SU-DHL-6 (cell line): Measurements from ENCODE around the gene CSAG3.
"Not testable (repeated sequence)": the region's sequence is repeated elsewhere in the genome, so short reads cannot be mapped to it uniquely, and the experiment has no call there.

Source experiments
- H2AFZ ChIP-seq: fragments of 200-600 bp; sonication (generic); 2 replicates; pipeline ENCODE4 v1.6.1; 2014; ENCODE audit warnings: low read depth, mild to moderate bottlenecking, moderate library complexity, mixed read lengths, antibody characterized with exemption, low read length; ENCODE audit not compliant: severe bottlenecking
- H3F3A ChIP-seq: fragments of 200-600 bp; shearing (Covaris generic); 2 replicates; pipeline ENCODE4 v1.6.0; 2016; ENCODE audit warnings: antibody characterized with exemption, mild to moderate bottlenecking; ENCODE audit not compliant: insufficient read depth
- H3K27ac ChIP-seq: fragments of 200-600 bp; sonication (generic); 2 replicates; pipeline ENCODE4 v1.5.1; 2016; ENCODE audit warnings: low read depth, mild to moderate bottlenecking, low read length, moderate library complexity, mixed read lengths
- H3K27me3 ChIP-seq: fragments of 200-600 bp; sonication (generic), shearing (Covaris generic); 2 replicates; pipeline ENCODE4 v1.6.0; 2014; ENCODE audit warnings: mild to moderate bottlenecking, low read length
- H3K36me3 ChIP-seq: fragments of 200-600 bp; sonication (generic); 2 replicates; pipeline ENCODE4 v1.6.1; 2014; ENCODE audit warnings: mild to moderate bottlenecking, low read length, mixed read lengths
- H3K4me2 ChIP-seq: fragments of 300-600, 200-600 bp; shearing (Covaris generic), sonication (generic); 2 replicates; pipeline ENCODE4 v1.6.0; 2014; ENCODE audit warnings: low read length, low read depth, mild to moderate bottlenecking; ENCODE audit not compliant: poor library complexity, severe bottlenecking
- H3K4me3 ChIP-seq: fragments of 200-600 bp; sonication (generic); 2 replicates; pipeline ENCODE4 v1.5.1; 2014; ENCODE audit warnings: antibody characterized with exemption, low read length, mild to moderate bottlenecking, mixed read lengths; ENCODE audit not compliant: insufficient read depth, poor library complexity, severe bottlenecking
- H3K79me2 ChIP-seq: fragments of 200-600 bp; sonication (generic); 2 replicates; pipeline ENCODE4 v1.6.1; 2014; ENCODE audit warnings: mild to moderate bottlenecking, low read length, moderate library complexity; ENCODE audit not compliant: insufficient read depth
- H3K9ac ChIP-seq: fragments of 200-600 bp; sonication (generic); 2 replicates; pipeline ENCODE4 v1.7.0; 2014; ENCODE audit warnings: mild to moderate bottlenecking, low read length
- H3K9me2 ChIP-seq: fragments of 200-600 bp; sonication (generic); replicated peaks from 2 replicates; pipeline ENCODE4 v1.6.1; 2014; ENCODE audit warnings: low read length; ENCODE audit not compliant: insufficient read depth
- H3K9me3 ChIP-seq: fragments of 200-600 bp; sonication (generic); 2 replicates; pipeline ENCODE4 v1.6.1; 2014; ENCODE audit warnings: low read length, mixed read lengths; ENCODE audit not compliant: insufficient read depth
- H4K20me1 ChIP-seq: fragments of 200-600 bp; sonication (generic); 2 replicates; pipeline ENCODE4 v1.6.1; 2014; ENCODE audit warnings: low read depth, mild to moderate bottlenecking, antibody characterized with exemption, low read length, moderate library complexity, mixed read lengths
- CTCF ChIP-seq: fragments of 200-600 bp; sonication (generic); IDR thresholded peaks from one replicate; pipeline ENCODE4 v1.5.1; 2017; ENCODE audit warnings: antibody characterized with exemption, mild to moderate bottlenecking, low read length, moderate library complexity; ENCODE audit not compliant: insufficient read depth, poor library complexity, severe bottlenecking
- EZH2phosphoT487 ChIP-seq: fragments of 200-600 bp; sonication (generic), shearing (Covaris generic); conservative IDR thresholded peaks from 2 replicates; pipeline ENCODE4 v1.6.1; 2018; ENCODE audit warnings: mild to moderate bottlenecking, antibody characterized with exemption, low read length, moderate library complexity, mixed read lengths

CSAG3 gene

GRCh38 chrX:152758918-152759317 is at the start of gene CSAG3:
Gene CSAG3 (plus strand): TSS chrX:152759218.
- not testable (repeated sequence) for H3K4me3 ChIP-seq, H3K9ac ChIP-seq, H3K4me2 ChIP-seq, H3K9me2 ChIP-seq, H3K79me2 ChIP-seq, H2AFZ ChIP-seq, H3K27ac ChIP-seq, H4K20me1 ChIP-seq, H3F3A ChIP-seq, H3K9me3 ChIP-seq, H3K36me3 ChIP-seq, H3K27me3 ChIP-seq

- H3K9me2 ChIP-seq, H2AFZ ChIP-seq, H3K4me2 ChIP-seq, H3K27ac ChIP-seq, H3F3A ChIP-seq, H3K36me3 ChIP-seq, H3K9me3 ChIP-seq, H4K20me1 ChIP-seq, H3K27me3 ChIP-seq, H3K4me3 ChIP-seq, H3K79me2 ChIP-seq, H3K9ac ChIP-seq: not testable (repeated sequence)
Observed at GRCh38 chrX:152713195-152713594, 45.8 kb upstream of the CSAG3 start.

GRCh38 chrX:152713815-152714787 is 44.9 kb upstream of the CSAG3 start, which contains the start of gene MAGEA2B:
Gene MAGEA2B (plus strand): TSS chrX:152714628. CDS start chrX:152717107, 2,479 bp downstream.
- not testable (repeated sequence) for H3F3A ChIP-seq, H3K9me3 ChIP-seq, H3K4me2 ChIP-seq, H3K27ac ChIP-seq, H3K9me2 ChIP-seq, H3K9ac ChIP-seq, H4K20me1 ChIP-seq, H3K79me2 ChIP-seq, H3K36me3 ChIP-seq, H2AFZ ChIP-seq, H3K27me3 ChIP-seq, H3K4me3 ChIP-seq

GRCh38 chrX:152725409-152725808 is 33.6 kb upstream of the CSAG3 start:
- Histone ChIP-seq H2AFZ (no peak overlapping the region), H3K4me3 (no peak overlapping the region), H3F3A (no peaks in the 10 kb centered on the region), H4K20me1 (no peaks in the 10 kb centered on the region), H3K27me3 (no peaks in the 10 kb centered on the region), H3K9me2 (no peaks in the 10 kb centered on the region), H3K9me3 (no peaks in the 10 kb centered on the region), H3K27ac (no peak overlapping the region), H3K4me2 (no peak overlapping the region), H3K36me3 (no peaks in the 10 kb centered on the region), H3K79me2 (no peaks in the 10 kb centered on the region), H3K9ac (no peak overlapping the region)
- TF ChIP-seq CTCF (no peak), EZH2phosphoT487 (no peak)
